Erythroblast (primary cell): Measurements from ENCODE around the gene DAB1.
A peak's percentile ranks its signal among the peaks of the same experiment; 100 is the strongest.

Experiments
- DNase-seq, 2 experiments: peaks; one replicate each; lab custom pipeline; 2025; lab: John Stamatoyannopoulos, UW
- GATA1 ChIP-seq: IDR thresholded peaks from 2 replicates; pipeline ENCODE4 v1.6.1; 2011; ENCODE audit warnings: low read depth, mild to moderate bottlenecking, control low read depth, low read length, moderate library complexity
- POLR2A ChIP-seq: IDR thresholded peaks from 2 replicates; pipeline ENCODE4 v1.6.1; 2011; ENCODE audit warnings: mild to moderate bottlenecking, low read length

DAB1 gene

DNA sequence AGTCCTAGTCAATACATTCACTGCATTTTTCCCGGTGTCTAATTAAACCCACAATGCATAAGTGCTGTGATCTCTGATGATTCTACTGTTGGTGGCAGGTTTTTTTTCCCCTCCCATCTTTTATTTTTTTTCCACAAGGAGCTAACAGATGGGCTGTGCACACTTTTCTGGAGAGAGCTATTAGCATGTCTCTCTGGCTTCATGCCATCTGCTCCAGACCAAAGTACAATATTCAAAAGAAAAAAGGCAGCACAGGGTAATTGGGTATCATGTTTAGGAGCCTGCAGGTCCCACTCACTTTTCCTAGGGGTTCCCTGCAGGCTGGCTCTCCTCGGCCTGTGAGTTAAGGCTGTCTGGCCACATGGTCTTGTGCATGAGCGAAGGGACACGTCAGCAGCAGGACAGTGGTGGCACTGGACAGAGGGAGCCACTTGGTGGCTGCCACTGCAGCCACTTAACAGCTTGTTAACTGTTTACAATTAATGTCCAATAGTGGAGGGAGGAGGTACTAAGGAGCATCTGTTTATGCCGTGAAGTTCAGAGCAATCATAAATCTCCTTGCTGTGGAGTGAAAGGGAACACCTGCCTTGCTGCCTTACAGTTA, 404.5 kb downstream of the DAB1 start:
- no peak for DNase-seq
- TF ChIP-seq GATA1 (no peak), POLR2A (no peak)

GRCh38 chr1:57018119-57018518, 405.7 kb downstream of the DAB1 start:
- no peak for DNase-seq
- TF ChIP-seq GATA1 (no peak), POLR2A (no peak)

DNA sequence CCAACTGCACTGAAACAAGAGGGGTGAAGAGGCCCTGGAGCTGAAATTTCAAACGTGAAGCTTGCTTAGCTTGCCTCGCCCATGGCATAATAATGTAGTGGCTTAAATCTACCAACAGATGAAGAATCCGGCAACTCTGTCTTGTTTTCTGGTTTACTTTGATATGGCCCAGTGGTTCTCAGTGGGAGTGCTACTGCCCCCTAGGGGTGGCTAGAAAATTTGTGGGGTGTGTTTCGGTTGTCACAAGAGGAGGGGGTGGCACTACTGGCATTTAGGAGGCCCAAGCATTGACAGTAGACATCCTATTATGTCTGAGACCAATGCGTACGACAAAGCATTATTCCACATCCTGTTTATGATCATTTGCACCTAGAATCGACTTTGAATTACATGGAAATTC, 406.1 kb downstream of the DAB1 start:
- TF ChIP-seq POLR2A (no peak), GATA1 (no peak)
- peak; percentile 18 to 27 for DNase-seq

DNA sequence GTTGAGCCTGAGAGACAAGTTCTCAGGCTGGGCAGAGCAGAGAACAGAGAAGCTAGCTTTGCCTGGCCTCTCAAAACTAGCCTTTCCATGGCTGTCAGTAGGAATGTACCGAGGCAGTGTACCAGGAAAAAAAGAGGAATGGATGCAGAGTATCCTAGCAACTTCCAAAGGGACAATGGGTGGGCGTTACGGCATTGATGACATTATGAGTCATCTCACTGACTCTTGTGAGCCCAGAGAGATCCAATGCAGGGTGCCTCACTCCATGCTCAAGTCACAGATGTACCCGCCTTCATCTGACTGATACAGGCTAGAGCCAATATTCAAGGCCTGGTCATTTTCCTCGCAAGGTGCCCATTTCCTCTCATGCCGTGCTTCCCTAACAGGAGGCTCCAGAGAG, 406.7 kb downstream of the DAB1 start:
- no peak for DNase-seq
- TF ChIP-seq POLR2A: no peak
- no peak for TF ChIP-seq GATA1

- TF ChIP-seq POLR2A (no peak), GATA1 (no peak)
- DNase-seq: no peak
These were observed 408.8 kb downstream of the DAB1 start for GRCh38 chr1:57015071-57015470.

GRCh38 chr1:57013522-57013921, 410.3 kb downstream of the DAB1 start:
- DNase-seq: no peak
- no peak for TF ChIP-seq GATA1
- TF ChIP-seq POLR2A: no peak

DNA sequence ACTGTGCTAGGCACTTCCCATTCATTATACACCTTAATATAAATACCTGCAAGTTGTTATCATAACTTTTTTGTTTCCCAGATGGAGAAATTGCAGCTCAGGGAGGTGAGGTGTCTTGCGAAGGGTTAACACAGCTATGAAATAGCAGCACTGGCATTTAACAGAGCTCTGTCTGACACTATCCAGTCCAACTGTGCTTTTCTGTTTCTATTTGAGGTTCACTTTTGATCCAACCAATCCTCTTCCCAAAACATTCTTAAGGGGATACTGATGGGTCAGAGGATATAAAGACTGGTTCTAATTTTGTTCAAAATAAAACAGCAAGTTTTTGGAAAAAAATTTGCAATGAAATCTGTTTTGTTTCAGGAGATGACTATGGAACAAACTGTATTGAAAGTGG, 411.5 kb downstream of the DAB1 start:
- no peak for TF ChIP-seq GATA1
- TF ChIP-seq POLR2A: no peak
- DNase-seq: no peak

DNA sequence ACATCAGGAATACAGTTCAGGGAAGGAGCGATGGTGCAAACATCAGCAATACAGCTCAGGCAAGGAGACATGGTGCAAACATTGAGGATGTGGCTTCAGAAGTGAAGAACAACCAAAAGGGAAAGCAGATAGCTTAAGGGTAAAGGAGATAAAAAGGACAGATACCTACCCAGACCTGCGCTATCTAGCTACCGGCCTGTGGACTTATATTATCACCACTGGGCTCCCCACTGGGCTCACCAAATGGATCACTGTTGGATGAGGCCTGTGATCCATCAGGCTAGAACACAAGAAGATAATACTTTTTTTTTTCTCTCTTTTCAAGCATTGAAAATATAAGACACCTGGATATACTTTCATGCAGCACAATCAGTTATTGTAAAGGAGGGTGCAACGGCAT, 413.3 kb downstream of the DAB1 start:
- DNase-seq: no peak
- TF ChIP-seq GATA1 (no peak), POLR2A (no peak)

DNA sequence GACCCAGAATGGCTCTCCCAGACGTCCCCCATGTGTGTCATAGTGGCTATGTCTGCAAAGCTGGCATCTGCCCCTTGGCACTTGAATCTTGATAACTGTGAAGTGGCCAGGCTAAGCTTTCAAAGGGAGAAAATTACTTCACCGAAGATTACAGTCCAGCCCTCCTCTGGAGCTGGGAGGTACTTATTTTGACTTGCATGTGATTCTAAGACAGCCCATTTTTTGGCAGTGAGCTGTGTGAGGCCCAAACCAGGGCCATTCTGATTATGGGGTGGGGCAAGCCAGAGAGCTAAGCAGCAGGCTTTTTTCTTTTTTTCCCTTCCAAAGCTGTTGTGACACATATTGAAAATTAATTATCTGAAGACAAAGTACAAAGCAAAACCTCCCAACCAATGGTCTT, 415.9 kb downstream of the DAB1 start:
- TF ChIP-seq POLR2A (no peak), GATA1 (no peak)
- no peak for DNase-seq

DNA sequence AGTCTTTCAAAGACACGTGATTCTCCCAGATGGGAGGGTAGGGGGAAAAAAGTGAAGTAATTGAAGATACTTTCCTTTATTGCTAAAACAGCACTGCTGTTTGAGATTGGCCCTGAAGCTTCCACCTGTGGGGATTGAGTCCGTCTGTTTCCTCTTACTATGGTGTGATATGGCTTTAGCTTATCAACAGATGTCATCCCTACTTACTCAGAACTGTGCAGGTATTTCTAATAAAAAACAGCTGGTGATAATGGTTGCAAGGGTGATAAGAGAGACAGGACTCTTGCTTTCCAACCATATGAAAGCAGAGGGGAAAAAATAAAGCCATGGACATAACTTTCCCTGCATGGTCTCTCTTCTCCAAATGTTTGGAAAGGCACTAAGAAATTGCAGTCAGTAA, 416.4 kb downstream of the DAB1 start:
- DNase-seq: no peak
- TF ChIP-seq GATA1 (no peak), POLR2A (no peak)

DNA sequence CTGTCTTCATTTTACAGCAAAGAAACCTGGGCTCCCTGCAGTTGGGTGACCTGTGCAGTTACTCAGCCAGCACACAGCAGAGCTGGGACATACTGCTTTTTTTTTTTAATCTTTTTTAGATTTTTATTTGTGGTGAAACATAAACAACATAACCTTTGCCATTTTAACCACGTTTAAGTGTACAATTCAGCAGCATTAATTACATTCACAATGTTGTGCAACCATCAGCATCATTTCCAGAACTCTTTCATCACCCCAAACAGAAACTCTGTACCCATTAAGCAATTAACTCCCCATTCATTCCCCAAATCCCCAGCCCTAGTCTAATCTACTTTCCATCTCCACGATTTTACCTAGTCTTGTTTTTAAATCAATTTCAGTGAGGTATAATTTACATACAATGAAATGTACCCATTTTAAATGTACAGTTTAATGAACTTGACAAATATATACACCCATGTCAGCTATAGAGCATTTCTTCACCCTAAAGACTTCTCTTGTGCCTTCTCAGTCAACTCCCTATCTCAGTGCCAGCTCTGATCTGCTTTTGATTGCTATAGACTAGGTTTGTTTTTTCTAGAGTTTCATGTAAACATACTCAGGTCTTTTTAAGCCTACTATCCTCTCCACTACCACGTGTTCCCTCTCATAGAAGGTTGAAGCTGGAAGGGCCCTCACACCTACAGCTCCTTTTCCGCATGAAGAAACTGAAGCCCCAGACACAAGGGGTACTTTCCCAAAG, 420.3 kb downstream of the DAB1 start:
- no peak for DNase-seq
- no peak for TF ChIP-seq GATA1
- no peak for TF ChIP-seq POLR2A

- TF ChIP-seq GATA1 (no peak), POLR2A (no peak)
- DNase-seq: no peak
These were observed 428.3 kb downstream of the DAB1 start for GRCh38 chr1:56995414-56996100.

DNA sequence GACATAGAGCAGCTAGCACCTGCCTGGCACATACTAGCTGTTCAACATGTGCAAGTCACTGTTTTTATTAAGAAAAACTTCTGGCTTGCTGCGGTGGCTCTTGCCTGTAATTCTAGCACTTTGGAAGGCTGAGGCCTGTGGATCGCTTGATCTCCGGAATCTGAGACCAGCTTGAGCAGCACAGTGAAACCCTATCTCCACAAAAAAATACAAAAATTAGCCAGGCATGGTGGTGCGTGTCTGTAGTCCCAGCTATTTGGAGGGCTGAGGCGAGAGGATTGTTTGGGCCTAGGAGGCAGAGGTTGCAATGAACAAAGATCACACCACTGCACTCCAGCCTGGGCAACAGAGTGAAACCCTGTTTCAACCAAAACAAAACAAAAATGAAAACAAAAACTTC, 430.4 kb downstream of the DAB1 start:
- TF ChIP-seq POLR2A (no peak), GATA1 (no peak)

GRCh38 chr1:56992318-56993125, 431.3 kb downstream of the DAB1 start:
- no peak for TF ChIP-seq POLR2A
- no peak for DNase-seq

More for the DNA sequence above, 430.4 kb downstream of the DAB1 start:
- DNase-seq: no peak
